ENCODE results near the gene PRDX1. TPM values are rescaled to one million over a fixed set of nuclear protein-coding genes. Genes with fewer than 3 reads are reported as not detected.

PRDX1 gene
- total and polyA plus RNA-seq, 2 of the 13 experiments (the other 11 are each of a cell fraction or from before 2014, with no cell fraction given), result 761 to 1,898 TPM

DNA sequence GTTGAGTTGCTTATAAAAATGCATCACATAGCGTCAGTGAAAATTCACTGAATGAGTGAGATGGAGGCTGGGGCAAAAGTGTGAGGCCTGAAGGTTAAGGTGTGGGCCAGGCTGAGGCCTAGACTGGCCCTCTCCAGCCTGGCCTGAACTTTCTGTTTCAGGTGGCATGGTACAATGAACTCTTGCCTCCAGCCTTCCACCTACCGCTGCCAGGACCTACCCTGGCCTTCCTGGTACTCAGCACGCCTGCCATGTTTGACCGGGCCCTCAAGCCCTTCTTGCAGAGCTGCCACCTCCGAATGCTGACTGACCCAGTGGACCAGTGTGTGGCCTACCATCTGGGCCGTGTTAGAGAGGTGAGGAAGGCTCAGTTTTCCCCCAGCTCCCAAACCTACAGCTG lies 14.5 kb downstream of the PRDX1 start:
- no TSS peak for BruUV-seq (replicated peaks)
- peaks cover 18% of the 10 kb centered on the region for H3K79me2 ChIP-seq (ENCODE audit: insufficient read depth, low read length)
- intact Hi-C loops (cut with micrococcal nuclease; ENCODE audit: unreplicated experiment) (no loop called here), in situ Hi-C loops (cut with HindIII; ENCODE audit: extremely low pct_ligation_motif_present, low pct_unique_long_range_greater_than_20kb) (no loop called here)
- H3K27me3 ChIP-seq (ENCODE audit: control insufficient read depth in 1 of 2, insufficient read depth in 2 of 2, low read length in 2 of 2), result no peaks in the 10 kb centered on the region
- ChIA-PET POLR2A (interaction anchor here (1.4 to 8.0 kb wide), 6 partner anchors 8 to 77 kb away, joined by 10 to 110 read pairs (median 14); partner anchors contain the start of genes AKR1A1, CCDC163, MMACHC and NASP), CTCF (ENCODE audit: low intra/inter-chr PET ratio, low total read pairs) (no interaction called here)
- peaks cover 12% of the 10 kb centered on the region for H4K20me1 ChIP-seq (ENCODE audit: insufficient read depth, low read length)
- no peak overlapping the region for H2AFZ ChIP-seq (ENCODE audit: low read length)
- no peak overlapping the region for H3K9ac ChIP-seq (ENCODE audit: insufficient read depth, low read depth, low read length)
- H3K4me1 ChIP-seq (ENCODE audit: insufficient read depth, low read length), result peaks cover 51% of the 10 kb centered on the region
- no peak for FAIRE-seq
- peaks cover 19 to 33% of the 10 kb centered on the region in 2 experiments for H3K36me3 ChIP-seq (replicated peaks in 1 of 2; ENCODE audit: control insufficient read depth in 1 of 2, insufficient read depth in 2 of 2, low read length in 2 of 2)
- H3K9me3 ChIP-seq (ENCODE audit: low read length), result no peaks in the 10 kb centered on the region
- no peak overlapping the region for H3K4me3 ChIP-seq (replicated peaks in 1 of 3; ENCODE audit: insufficient read depth in 1 of 3, low read depth in 2 of 3, low read length in 3 of 3)
- ATAC-seq, result peak; percentile 12
- no peak overlapping the region for H3K4me2 ChIP-seq (ENCODE audit: low read depth, low read length)
- no peak for TF ChIP-seq GABPB1 (CRISPR knock-in tag; IDR thresholded peaks at IDR 0.05)
- 0 out of 2 replicates have a peak, but pooled peaks have one; percentile 15 for TF ChIP-seq KDM5B (CRISPR knock-in tag; IDR thresholded peaks at IDR 0.05; ENCODE audit: borderline replicate concordance)
- no peak for TF ChIP-seq MAF1 (CRISPR knock-in tag; IDR thresholded peaks at IDR 0.05; ENCODE audit: borderline replicate concordance)
- no peak for TF ChIP-seq HOXA3 (CRISPR knock-in tag; IDR thresholded peaks at IDR 0.05)
- peak; percentile 46 for TF ChIP-seq AGO2 (optimal IDR thresholded peaks at IDR 0.05; ENCODE audit: low read depth, low read length)
- TF ChIP-seq ZBTB49 (CRISPR knock-in tag; IDR thresholded peaks at IDR 0.05; ENCODE audit: borderline replicate concordance), result no peak
- TF ChIP-seq CREM (IDR thresholded peaks at IDR 0.05), result no peak
- no peak for TF ChIP-seq CREM (CRISPR knock-in tag; IDR thresholded peaks at IDR 0.05)
- no peak for TF ChIP-seq PHF20 (CRISPR knock-in tag; IDR thresholded peaks at IDR 0.05)
- TF ChIP-seq ZNF235 (CRISPR knock-in tag; IDR thresholded peaks at IDR 0.05; ENCODE audit: borderline replicate concordance), result no peak
- TF ChIP-seq NBN (conservative IDR thresholded peaks at IDR 0.05), result no peak
- no peak for TF ChIP-seq ZNF232 (CRISPR knock-in tag; IDR thresholded peaks at IDR 0.05; ENCODE audit: borderline replicate concordance)
- peak; percentile 21 for TF ChIP-seq ZNF687 (CRISPR knock-in tag; IDR thresholded peaks at IDR 0.05)
- no peak for TF ChIP-seq ZFYVE20 (CRISPR knock-in tag; IDR thresholded peaks at IDR 0.05; ENCODE audit: borderline replicate concordance, low read depth)
- DNase-seq (ENCODE audit: low spot score), result no peak
- H3K27ac ChIP-seq (ENCODE audit: extremely low read length, insufficient read depth, low read length), result peak overlapping the region; percentile 56
- WGBS (ENCODE audit: low lambda C conversion rate), result 89% methylated on average over 5 of the region's 6 CpGs

All from HepG2 (cell line).